GM19193 (cell line): ENCODE data around the gene CCNF.
A peak's percentile ranks its signal among the peaks of the same experiment; 100 is the strongest.

Experiments used
- POLR2A ChIP-seq: IDR thresholded peaks from 4 replicates; pipeline ENCODE4 v1.6.1; 2011; ENCODE audit not compliant: insufficient read depth, insufficient read length; ENCODE audit errors: extremely low read depth

Gene CCNF

GRCh38 chr16:2429034-2429770 is at the start of gene CCNF:
CCNF (plus strand) TSS chr16:2429447; CDS start chr16:2429482, 35 bp downstream.
- peak; percentile 75 for TF ChIP-seq POLR2A

DNA sequence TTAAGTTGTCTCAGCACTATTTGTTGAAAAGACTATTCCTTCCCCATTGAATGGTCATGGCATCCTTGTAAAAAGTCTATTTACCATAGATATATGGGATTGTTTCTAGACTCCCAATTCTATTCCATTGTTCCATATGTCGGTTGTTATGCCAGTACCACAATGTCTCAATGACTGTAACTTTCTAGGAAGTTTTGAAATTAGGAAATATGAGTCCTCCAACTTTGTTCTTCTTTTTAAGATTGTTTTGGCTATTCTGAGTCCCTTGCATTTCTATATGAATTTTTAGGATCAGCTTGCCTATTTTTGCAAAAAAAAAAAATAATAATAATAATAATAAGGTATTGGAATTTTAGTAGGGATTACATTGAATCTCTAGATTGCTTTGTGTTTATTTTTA is 45.7 kb upstream of the CCNF start:
- TF ChIP-seq POLR2A, result no peak

DNA sequence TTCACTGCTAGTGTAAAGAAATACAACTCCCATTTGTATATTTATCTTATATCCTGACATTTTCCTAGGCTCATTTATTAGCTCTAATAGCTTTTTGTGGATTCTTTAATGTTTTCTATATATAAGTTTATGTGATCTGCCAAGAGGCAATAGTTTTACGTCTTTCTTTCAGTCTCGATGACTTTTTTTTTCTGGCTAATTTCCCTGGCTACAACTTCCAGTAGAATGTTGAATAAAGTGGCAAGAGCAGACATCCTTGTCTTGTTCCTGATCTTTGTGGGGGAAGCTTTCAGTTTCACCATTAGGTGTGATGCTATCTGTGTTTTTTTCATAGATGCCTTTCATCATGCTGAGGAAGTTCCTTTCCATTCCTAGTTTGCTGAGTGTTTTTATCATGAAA is 44.8 kb upstream of the CCNF start:
- no peak for TF ChIP-seq POLR2A

DNA sequence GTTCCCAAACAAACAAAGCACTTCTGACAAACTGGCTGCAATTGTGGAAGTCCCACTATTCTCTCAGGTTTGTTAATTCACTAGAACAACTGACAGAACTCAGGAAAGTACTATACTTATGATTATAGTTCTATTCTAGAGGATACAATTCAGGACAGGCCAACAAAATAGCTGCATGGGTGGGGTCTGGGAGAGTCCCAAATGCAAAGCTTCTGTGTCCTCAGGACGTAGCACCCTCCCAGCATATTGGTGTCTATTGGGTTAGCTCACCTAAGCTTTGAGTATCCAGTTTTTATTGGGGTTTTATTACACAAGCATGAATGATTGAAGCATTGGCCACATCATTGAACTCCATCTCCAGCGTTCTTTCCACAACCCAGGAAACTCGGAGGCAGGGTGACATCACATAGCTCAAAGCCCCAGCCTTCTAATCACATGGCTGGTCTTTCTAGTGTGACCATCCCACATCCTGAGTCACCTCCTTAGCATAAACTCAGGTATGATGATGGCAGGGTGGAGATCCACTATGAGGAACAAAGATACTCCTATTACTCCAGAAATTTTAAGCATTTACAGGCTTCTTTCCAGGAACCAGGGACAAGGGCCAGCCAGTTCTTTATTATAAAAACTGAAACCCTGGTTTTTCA is 43.9 kb upstream of the CCNF start:
- no peak for TF ChIP-seq POLR2A

GRCh38 chr16:2386990-2387389 is 42.3 kb upstream of the CCNF start:
- no peak for TF ChIP-seq POLR2A

- no peak for TF ChIP-seq POLR2A
Observed at GRCh38 chr16:2388139-2388874, 40.9 kb upstream of the CCNF start.

DNA sequence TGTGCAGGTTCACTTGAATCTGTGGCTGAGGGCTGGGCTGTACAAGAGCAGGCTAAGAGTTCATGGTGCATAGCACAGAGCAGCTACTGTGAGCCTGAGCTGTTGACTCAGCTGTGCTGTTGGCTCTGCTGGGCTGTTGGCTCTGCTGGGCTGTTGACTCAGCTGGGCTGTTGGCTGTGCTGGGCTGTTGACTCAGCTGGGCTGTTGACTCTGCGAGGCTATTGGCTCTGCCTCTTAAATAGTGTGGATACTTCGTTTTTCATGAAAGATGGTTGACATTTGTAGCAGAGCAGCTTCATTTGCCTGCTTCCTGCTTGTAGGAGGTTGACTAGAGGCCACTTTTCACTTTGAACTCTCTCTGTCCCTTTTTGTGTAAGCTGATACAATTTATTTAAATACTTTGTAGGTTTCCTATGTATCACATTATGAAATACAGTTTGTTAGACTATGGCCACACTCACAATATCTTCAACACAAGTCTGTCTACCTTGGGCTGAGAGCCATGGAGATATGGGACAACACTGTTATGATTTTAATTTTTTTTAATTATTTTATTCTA is 40.3 kb upstream of the CCNF start:
- TF ChIP-seq POLR2A, result no peak

DNA sequence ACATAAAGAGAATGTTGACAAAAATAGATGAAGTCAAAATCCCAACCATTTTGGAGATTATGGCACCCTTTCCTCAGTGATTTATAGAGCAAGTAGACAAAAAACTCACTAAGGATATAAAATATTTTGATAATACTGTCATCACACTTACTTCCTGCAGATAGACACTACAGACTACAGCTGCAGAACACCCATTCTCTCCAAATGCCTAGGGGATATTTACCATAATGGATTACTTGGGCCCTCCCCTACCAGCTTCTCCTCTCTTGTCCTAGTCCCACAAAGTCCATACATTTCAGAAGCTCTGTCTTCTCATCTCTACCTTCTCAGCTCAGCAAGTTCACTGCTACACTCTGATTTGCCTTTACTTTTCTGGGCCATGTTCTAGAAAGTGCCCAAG is 37.2 kb upstream of the CCNF start:
- no peak for TF ChIP-seq POLR2A

GRCh38 chr16:2398520-2398919 is 30.7 kb upstream of the CCNF start:
- TF ChIP-seq POLR2A, result no peak

GRCh38 chr16:2404099-2404498 is 25.1 kb upstream of the CCNF start:
- no peak for TF ChIP-seq POLR2A

- no peak for TF ChIP-seq POLR2A
Observed at GRCh38 chr16:2415085-2415484, 14.2 kb upstream of the CCNF start.

- TF ChIP-seq POLR2A, result no peak
Observed at GRCh38 chr16:2420035-2420434, 9.2 kb upstream of the CCNF start.

DNA sequence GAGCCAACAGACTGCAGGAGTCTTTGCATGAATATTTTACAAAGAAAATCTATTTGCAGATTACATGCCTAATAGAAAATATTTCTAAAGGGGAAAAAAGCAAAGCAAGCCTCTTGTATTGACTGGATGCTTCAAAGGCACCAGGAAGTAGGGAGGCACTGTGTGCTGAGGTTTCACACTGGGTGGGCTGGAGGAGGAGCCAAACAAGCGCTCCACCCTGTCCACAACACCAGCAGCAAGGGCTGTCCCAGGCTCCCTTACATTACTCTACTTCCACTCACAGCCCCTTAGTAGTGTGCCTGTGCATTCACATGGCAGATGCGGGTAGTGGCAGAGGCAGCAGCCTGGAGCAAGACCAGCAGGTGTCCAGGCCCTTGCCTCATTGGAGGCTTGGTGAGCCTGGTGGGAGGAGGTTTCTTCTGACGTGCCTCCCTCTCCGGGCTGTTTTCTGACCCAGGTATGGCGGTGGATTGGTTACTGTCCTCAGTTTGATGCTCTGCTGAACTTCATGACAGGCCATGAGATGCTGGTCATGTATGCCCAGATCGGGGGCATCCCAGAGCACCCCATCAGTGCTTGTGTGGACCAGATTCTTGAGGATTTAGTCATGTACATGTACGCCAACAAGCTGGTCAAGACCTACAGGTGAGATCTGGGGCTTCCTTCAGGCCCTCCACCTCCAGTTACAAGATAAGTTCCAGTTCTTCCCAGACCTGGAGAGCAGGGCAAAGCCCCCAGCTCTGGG is 7.0 kb upstream of the CCNF start:
- no peak for TF ChIP-seq POLR2A

- no peak for TF ChIP-seq POLR2A
Observed at GRCh38 chr16:2424061-2425007, 4.9 kb upstream of the CCNF start.
